ENCODE data around the gene PARD3B.

GRCh38 chr2:204566439-204566838, 21.2 kb downstream of the PARD3B start:
- TF ChIP-seq, protein P1, sequence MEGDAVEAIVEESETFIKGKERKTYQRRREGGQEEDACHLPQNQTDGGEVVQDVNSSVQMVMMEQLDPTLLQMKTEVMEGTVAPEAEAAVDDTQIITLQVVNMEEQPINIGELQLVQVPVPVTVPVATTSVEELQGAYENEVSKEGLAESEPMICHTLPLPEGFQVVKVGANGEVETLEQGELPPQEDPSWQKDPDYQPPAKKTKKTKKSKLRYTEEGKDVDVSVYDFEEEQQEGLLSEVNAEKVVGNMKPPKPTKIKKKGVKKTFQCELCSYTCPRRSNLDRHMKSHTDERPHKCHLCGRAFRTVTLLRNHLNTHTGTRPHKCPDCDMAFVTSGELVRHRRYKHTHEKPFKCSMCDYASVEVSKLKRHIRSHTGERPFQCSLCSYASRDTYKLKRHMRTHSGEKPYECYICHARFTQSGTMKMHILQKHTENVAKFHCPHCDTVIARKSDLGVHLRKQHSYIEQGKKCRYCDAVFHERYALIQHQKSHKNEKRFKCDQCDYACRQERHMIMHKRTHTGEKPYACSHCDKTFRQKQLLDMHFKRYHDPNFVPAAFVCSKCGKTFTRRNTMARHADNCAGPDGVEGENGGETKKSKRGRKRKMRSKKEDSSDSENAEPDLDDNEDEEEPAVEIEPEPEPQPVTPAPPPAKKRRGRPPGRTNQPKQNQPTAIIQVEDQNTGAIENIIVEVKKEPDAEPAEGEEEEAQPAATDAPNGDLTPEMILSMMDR (IDR thresholded peaks at IDR 0.05): no peak
- TF ChIP-seq SIN3A (IDR thresholded peaks at IDR 0.05; ENCODE audit: borderline replicate concordance, insufficient read depth, low read depth, low read length) (no peak), POLR2AphosphoS5 (IDR thresholded peaks at IDR 0.05; ENCODE audit: low read depth, low read length) (no peak), REST (IDR thresholded peaks at IDR 0.05; ENCODE audit: insufficient read depth in 1 of 2, low read depth in 2 of 2, low read length in 1 of 2) (no peak), TCF7L2 (IDR thresholded peaks at IDR 0.05; ENCODE audit: low read depth, low read length) (no peak)

Measured in Panc1 (cell line).